ENCODE data around the gene ST6GALNAC3.

The ST6GALNAC3 gene

GRCh38 chr1:76144247-76144646, 69.7 kb downstream of the ST6GALNAC3 start:
- no peak for DNase-seq (ENCODE audit: low read depth)

DNA sequence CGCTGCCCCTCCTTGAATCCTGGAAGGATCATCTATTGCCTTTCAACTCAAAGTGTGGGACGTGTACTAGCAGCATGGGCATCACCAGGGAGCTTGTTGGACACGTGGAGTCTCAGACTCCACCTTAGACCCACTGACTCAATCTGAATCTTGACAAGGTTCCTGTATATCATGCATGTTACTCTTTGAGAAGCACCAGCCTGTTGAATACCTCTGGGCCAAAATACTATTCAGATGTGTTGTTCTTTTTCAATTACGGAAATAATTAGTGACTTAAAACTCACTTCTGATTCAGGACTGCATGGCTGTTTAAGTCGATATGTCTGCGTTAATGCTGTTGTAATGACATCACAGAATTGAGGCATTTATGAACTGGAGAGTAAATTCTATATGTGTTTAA, 70.8 kb downstream of the ST6GALNAC3 start:
- no peak for DNase-seq (ENCODE audit: low read depth)

GRCh38 chr1:76146184-76146583, 71.6 kb downstream of the ST6GALNAC3 start:
- DNase-seq (ENCODE audit: low read depth): no peak

DNA sequence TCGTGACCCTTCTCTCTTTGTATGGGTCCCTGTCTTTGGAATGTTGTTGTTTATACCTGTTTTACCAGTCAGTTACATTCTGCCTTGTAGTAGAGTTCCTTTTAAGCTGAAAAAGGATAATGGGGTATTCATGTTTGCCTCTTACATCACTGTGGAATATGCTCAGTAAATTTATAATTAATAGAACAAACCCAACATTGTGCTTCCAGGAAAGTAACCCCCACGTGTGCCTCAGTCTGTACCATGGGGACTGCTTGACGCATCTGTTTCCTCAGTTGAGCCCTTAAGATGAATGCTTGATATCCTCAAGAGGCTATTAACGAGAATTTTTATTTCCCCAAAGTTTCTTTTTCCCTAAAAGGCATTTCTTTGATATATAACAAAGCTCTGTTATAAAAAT, 73.4 kb downstream of the ST6GALNAC3 start:
- DNase-seq (ENCODE audit: low read depth): no peak

GRCh38 chr1:76148460-76148859, 73.9 kb downstream of the ST6GALNAC3 start:
- no peak for DNase-seq (ENCODE audit: low read depth)

- no peak for DNase-seq (ENCODE audit: low read depth)
Observed at GRCh38 chr1:76153841-76154205, 79.3 kb downstream of the ST6GALNAC3 start.

- DNase-seq (ENCODE audit: low read depth): peak; percentile 63
Observed at GRCh38 chr1:76154206-76154956, 79.8 kb downstream of the ST6GALNAC3 start.

DNA sequence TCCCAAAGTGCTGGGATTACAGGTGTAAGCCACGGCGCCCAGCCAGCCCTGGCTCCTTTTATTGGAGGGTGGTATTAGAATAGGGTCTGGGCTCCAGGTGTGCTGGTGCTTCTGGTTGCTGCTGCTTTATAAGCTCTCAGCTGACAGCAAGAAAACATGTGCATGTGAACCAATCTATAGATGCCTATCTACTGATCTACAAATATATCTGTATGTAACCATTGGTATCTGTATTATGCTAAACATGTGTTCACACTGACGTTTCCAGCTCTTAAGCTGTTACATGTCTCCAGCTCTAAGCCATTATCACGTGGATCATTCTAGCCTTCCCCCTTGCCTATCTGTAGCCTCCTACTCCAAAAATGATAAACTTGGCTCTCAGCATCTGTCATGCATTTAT, 82.4 kb downstream of the ST6GALNAC3 start:
- no peak for DNase-seq (ENCODE audit: low read depth)

- no peak for DNase-seq (ENCODE audit: low read depth)
Observed at GRCh38 chr1:76158126-76158525, 83.6 kb downstream of the ST6GALNAC3 start.

DNA sequence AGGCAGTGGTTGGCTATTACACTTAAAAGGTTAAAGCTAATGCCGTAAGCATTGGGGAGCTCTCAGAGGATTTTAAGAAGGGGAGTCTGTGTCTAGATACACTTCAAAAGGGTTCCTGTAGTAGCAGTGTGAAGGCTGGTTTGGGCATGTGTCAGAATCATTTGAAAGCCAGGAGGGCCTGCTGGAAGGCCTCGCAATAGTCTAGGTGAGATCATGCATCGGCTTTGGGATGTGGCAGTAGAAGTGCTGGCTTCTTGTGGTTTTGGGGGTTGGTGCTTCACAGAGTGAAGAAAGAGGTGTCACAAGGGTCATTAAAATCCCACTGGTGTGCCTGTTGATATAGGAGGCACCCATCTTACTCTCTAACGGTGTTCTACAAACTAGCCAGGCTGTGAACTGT, 85.7 kb downstream of the ST6GALNAC3 start:
- no peak for DNase-seq (ENCODE audit: low read depth)

DNA sequence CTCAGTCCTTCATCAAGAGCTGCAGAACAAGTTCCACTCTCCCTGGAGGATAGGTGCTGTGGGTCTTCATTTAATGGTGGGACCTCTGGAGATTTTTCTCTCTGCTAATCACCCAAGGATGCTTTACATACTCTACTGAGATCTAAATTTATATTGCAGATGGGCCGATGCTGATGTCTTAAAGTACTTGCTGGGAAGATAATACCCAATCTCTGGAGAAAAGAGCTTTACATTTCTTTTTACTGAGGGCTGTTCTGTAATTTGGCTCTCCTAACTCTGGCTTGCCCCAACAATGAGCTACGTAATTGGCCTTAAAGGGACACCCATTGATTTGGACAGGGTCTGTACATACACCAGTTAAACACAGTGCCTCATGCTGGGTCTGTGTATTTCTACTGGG, 86.9 kb downstream of the ST6GALNAC3 start:
- no peak for DNase-seq (ENCODE audit: low read depth)

DNA sequence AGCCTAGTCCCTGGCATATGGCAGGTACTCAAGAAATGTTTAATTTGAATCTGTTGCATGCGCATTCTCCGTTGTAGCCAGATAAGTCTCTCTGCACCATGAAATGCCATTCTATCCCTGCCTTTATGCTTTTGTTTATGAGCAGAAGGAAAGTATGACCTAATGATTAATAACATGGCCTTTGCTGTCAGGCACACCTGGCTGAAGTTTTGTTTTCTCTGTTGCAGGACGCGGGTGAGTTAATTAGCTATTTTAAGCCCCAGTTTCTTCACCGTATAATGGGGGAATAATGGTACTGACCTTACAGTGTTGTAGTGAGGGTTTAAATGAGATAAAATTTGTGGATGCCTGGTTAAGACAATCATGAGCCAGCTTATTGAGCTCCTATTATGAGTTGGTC, 87.7 kb downstream of the ST6GALNAC3 start:
- DNase-seq (ENCODE audit: low read depth): no peak

- DNase-seq (ENCODE audit: low read depth): no peak
Observed at GRCh38 chr1:76164165-76164564, 89.6 kb downstream of the ST6GALNAC3 start.

- DNase-seq (ENCODE audit: low read depth): no peak
Observed at GRCh38 chr1:76170084-76170483, 95.5 kb downstream of the ST6GALNAC3 start.

- DNase-seq (ENCODE audit: low read depth): no peak
Observed at GRCh38 chr1:76170513-76170912, 96.0 kb downstream of the ST6GALNAC3 start.

GRCh38 chr1:76176000-76176399, 101.5 kb downstream of the ST6GALNAC3 start:
- DNase-seq (ENCODE audit: low read depth): no peak

DNA sequence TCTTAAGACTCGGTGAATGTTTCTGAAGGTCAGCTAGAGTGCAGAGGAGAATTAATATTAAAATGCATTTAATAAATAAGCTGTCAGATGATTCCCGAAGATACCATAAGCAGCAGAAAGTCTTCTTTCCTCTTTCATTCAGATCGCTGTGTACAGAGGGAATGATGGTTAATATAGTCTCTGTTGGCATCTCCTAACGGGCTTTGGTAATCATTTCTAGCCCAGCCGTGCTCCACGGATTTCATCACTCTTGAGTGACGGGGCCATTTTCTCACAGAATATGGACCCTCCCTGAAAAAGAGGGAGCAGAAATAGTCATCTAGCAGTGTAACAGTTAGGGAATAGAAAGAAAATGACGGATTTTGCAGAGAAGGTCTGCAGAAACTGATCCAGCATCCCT, 103.1 kb downstream of the ST6GALNAC3 start:
- no peak for DNase-seq (ENCODE audit: low read depth)

DNA sequence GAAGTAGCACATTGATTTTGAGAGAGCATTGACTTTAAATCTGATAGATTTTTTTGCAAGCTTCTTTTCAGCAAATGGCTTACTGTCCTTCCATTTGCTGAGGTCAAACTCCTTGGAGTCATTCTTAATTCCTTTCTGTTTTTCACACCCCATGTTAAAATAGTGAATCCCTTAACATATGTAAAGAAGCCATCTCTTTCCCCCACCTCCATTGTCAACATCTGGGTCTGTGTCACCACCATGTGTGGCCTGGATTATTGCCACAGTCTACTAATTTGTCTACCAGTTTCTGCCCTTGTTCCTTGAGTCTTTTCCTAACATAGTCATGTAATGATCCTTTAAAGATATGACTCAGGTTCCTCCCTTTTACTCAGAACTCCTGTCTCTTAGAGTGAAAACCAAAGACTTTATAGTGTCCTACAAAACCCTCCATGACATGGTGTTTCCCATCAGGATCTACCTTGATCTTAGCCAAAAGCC, 104.7 kb downstream of the ST6GALNAC3 start:
- DNase-seq (ENCODE audit: low read depth): no peak

DNA sequence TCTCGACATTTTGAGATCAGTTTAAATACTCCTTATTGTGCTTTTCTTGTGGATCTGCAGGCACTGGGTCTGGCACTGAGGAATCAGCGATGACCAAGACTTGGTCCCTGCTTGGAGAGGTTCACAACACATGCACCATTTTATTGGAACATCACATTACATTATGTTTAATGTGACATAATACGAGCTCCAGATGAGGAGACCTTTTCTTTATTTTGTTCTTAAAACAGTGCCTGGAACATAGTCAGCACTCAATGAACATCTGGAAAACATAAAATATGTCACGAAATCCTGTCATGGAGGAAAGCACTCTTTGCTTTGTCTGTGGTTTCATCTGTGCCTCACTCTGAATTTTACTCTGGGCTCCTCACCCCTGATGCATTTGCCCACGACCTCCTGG, 110.7 kb downstream of the ST6GALNAC3 start:
- DNase-seq (ENCODE audit: low read depth): no peak

DNA sequence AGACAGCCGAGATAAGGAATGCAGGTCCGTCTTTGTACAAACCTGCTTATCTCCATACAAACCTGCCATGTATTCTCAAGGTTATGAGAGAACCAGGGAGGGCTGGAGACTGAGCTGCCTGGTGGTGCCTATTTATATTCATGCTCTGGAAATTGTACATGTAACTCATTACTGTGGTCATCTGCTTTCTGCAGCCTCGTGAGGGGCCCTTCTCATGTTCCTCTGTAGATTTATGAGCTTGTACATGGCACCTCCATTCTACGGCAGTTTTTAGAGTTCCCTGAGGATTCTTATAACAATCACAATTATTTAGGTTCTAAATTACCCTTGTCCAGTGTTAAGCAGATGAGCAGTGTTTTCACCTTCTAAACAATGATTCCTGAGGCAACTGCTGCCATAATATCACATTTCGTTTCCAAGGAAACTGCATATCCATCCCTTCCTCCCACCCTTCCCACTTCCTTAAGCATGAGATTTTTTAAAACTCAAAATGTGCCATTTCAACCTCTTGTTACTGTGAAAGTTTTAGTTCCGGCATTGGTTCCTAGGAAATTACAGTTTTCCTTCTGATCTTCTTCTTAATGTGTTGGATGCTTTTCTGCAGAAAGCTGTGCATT, 112.1 kb downstream of the ST6GALNAC3 start:
- no peak for DNase-seq (ENCODE audit: low read depth)

GRCh38 chr1:76187436-76187835, 112.9 kb downstream of the ST6GALNAC3 start:
- DNase-seq (ENCODE audit: low read depth): no peak

GRCh38 chr1:76189310-76189709, 114.8 kb downstream of the ST6GALNAC3 start:
- no peak for DNase-seq (ENCODE audit: low read depth)

GRCh38 chr1:76190749-76191424, 116.3 kb downstream of the ST6GALNAC3 start:
- DNase-seq (ENCODE audit: low read depth): no peak

All from HS-27A (cell line).